HuH-7 (cell line): ENCODE results near the gene EXOC2.
A peak's percentile ranks its signal among the peaks of the same experiment; 100 is the strongest.

ENCODE experiments used
- DNase-seq: peaks from one replicate; pipeline ENCODE4 v3.0.0; 2011; ENCODE audit warnings: low spot score

EXOC2 gene

GRCh38 chr6:692858-693722, at the start of gene EXOC2:
Gene EXOC2 (minus strand): TSS chr6:693139. CDS start chr6:637818, 55,321 bp downstream.
- peak; percentile 62 for DNase-seq

GRCh38 chr6:741410-742339, 48.7 kb upstream of the EXOC2 start:
- DNase-seq: no peak

- no peak for DNase-seq
These were observed 43.9 kb upstream of the EXOC2 start for GRCh38 chr6:736657-737446.

- no peak for DNase-seq
These were observed 40.7 kb upstream of the EXOC2 start for GRCh38 chr6:733431-734219.

GRCh38 chr6:731924-732323, 39.0 kb upstream of the EXOC2 start:
- DNase-seq: no peak

GRCh38 chr6:729606-730320, 36.8 kb upstream of the EXOC2 start:
- DNase-seq: no peak

GRCh38 chr6:727856-728255, 34.9 kb upstream of the EXOC2 start:
- DNase-seq: no peak

- DNase-seq: peak; percentile 20
These were observed 30.6 kb upstream of the EXOC2 start for GRCh38 chr6:723540-723939.

- DNase-seq: no peak
These were observed 29.7 kb upstream of the EXOC2 start for GRCh38 chr6:722608-723007.

- peak; percentile 51 for DNase-seq
These were observed 29.2 kb upstream of the EXOC2 start for GRCh38 chr6:722077-722524.

- no peak for DNase-seq
These were observed 25.4 kb upstream of the EXOC2 start for GRCh38 chr6:718345-718744.

GRCh38 chr6:717135-717534, 24.2 kb upstream of the EXOC2 start:
- DNase-seq: no peak

GRCh38 chr6:715709-716491, 23.0 kb upstream of the EXOC2 start:
- no peak for DNase-seq

- no peak for DNase-seq
These were observed 21.2 kb upstream of the EXOC2 start for GRCh38 chr6:714100-714499.

- no peak for DNase-seq
These were observed 20.4 kb upstream of the EXOC2 start for GRCh38 chr6:713351-713750.

- DNase-seq: no peak
These were observed 19.9 kb upstream of the EXOC2 start for GRCh38 chr6:712805-713204.

- DNase-seq: no peak
These were observed 19.0 kb upstream of the EXOC2 start for GRCh38 chr6:711925-712324.

- DNase-seq: peak; percentile 46
These were observed 17.9 kb upstream of the EXOC2 start for GRCh38 chr6:710601-711571.
